Loucy (cell line): ENCODE measurements around the gene TMC5.

Source experiments
- H2AFZ ChIP-seq: fragments of 200-600 bp; sonication (generic); 2 replicates; pipeline ENCODE4 v1.6.0; 2016; ENCODE audit warnings: antibody characterized with exemption, mild to moderate bottlenecking, low read length, moderate library complexity
- H3F3A ChIP-seq: fragments of 200-600 bp; 2 replicates; pipeline ENCODE4 v1.6.0; 2016; ENCODE audit warnings: antibody characterized with exemption, low read depth, mild to moderate bottlenecking
- H3K27me3 ChIP-seq: fragments of 200-600 bp; sonication (generic); 2 replicates; pipeline ENCODE4 v1.6.1; 2014; ENCODE audit warnings: low read length, mild to moderate bottlenecking; ENCODE audit not compliant: insufficient read depth, poor library complexity, severe bottlenecking
- H3K36me3 ChIP-seq: fragments of 200-600 bp; sonication (generic); 2 replicates; pipeline ENCODE4 v1.6.1; 2016; ENCODE audit warnings: low read length; ENCODE audit not compliant: insufficient read depth
- H3K4me1 ChIP-seq: fragments of 200-600 bp; sonication (generic); 2 replicates; pipeline ENCODE4 v1.5.1; 2014; ENCODE audit warnings: low read length, mild to moderate bottlenecking; ENCODE audit not compliant: insufficient read depth, poor library complexity, severe bottlenecking
- H3K4me2 ChIP-seq: fragments of 200-600 bp; sonication (generic); 2 replicates; pipeline ENCODE4 v1.6.0; 2014; ENCODE audit warnings: antibody characterized with exemption, low read length, low read depth, mild to moderate bottlenecking; ENCODE audit not compliant: poor library complexity, severe bottlenecking
- H3K4me3 ChIP-seq: fragments of 200-600 bp; sonication (generic); 2 replicates; pipeline ENCODE4 v1.5.1; 2014; ENCODE audit warnings: low read length, mild to moderate bottlenecking, mixed read lengths; ENCODE audit not compliant: poor library complexity, severe bottlenecking
- H3K79me2 ChIP-seq: fragments of 200-600 bp; sonication (generic); 2 replicates; pipeline ENCODE4 v1.6.1; 2014; ENCODE audit warnings: low read length; ENCODE audit not compliant: insufficient read depth
- H3K9ac ChIP-seq: fragments of 200-600 bp; sonication (generic); 2 replicates; pipeline ENCODE4 v1.6.0; 2014; ENCODE audit warnings: mild to moderate bottlenecking, low read depth, low read length, moderate library complexity; ENCODE audit not compliant: poor library complexity, severe bottlenecking
- H3K9me2 ChIP-seq: fragments of 200-600 bp; sonication (generic); replicated peaks from 2 replicates; pipeline ENCODE4 v1.6.1; 2016; ENCODE audit warnings: low read depth, low read length, mixed read lengths
- H3K9me3 ChIP-seq: fragments of 200-600 bp; sonication (generic); 2 replicates; pipeline ENCODE4 v1.6.1; 2014; ENCODE audit warnings: mild to moderate bottlenecking, antibody characterized with exemption, low read length, low read depth; ENCODE audit not compliant: insufficient read depth
- H4K20me1 ChIP-seq: fragments of 200-600 bp; sonication (generic); 2 replicates; pipeline ENCODE4 v1.6.0; 2014; ENCODE audit warnings: antibody characterized with exemption, low read length, mild to moderate bottlenecking; ENCODE audit not compliant: insufficient read depth, poor library complexity, severe bottlenecking
- EZH2phosphoT487 ChIP-seq: fragments of 200-600 bp; IDR thresholded peaks from 2 replicates; pipeline ENCODE4 v1.6.1; 2018; ENCODE audit warnings: antibody characterized with exemption, mild to moderate bottlenecking, moderate library complexity, borderline replicate concordance
- TF ChIP-seq, protein P1 (sequence below): fragments of 200-600 bp; sonication (generic); conservative IDR thresholded peaks from 2 replicates; pipeline ENCODE4 v1.5.1; 2014; ENCODE audit warnings: mild to moderate bottlenecking, antibody characterized with exemption, low read length

TMC5 gene

DNA sequence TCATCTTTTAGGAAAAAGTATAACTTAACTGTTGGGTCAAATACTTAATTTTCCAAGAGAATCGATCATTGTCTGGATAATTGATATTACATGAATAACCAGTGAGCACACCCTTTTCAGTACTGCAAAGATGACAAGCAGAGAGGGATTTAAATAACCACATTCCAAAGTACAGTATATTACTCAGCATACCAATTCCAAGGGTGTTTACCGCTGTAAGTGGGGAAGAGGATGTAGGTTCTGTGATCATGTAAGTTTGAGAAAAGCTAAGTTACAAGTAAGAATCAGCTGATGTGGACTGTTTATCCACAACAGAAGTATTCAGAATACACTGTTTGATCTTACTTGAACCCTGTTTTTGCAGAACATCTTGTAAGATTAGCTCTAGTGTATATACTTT lies 98.1 kb downstream of the TMC5 start:
- peak overlapping the region; percentile 16 for H3K4me3 ChIP-seq
- H4K20me1 ChIP-seq, result peaks cover 43% of the 10 kb centered on the region
- no peaks in the 10 kb centered on the region for H3F3A ChIP-seq
- H3K4me1 ChIP-seq, result peaks cover 58% of the 10 kb centered on the region
- TF ChIP-seq, protein P1, sequence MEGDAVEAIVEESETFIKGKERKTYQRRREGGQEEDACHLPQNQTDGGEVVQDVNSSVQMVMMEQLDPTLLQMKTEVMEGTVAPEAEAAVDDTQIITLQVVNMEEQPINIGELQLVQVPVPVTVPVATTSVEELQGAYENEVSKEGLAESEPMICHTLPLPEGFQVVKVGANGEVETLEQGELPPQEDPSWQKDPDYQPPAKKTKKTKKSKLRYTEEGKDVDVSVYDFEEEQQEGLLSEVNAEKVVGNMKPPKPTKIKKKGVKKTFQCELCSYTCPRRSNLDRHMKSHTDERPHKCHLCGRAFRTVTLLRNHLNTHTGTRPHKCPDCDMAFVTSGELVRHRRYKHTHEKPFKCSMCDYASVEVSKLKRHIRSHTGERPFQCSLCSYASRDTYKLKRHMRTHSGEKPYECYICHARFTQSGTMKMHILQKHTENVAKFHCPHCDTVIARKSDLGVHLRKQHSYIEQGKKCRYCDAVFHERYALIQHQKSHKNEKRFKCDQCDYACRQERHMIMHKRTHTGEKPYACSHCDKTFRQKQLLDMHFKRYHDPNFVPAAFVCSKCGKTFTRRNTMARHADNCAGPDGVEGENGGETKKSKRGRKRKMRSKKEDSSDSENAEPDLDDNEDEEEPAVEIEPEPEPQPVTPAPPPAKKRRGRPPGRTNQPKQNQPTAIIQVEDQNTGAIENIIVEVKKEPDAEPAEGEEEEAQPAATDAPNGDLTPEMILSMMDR, result no peak
- TF ChIP-seq EZH2phosphoT487, result no peak
- peaks cover 66% of the 10 kb centered on the region for H3K79me2 ChIP-seq
- no peaks in the 10 kb centered on the region for H3K27me3 ChIP-seq
- no peaks in the 10 kb centered on the region for H3K9me2 ChIP-seq
- no peaks in the 10 kb centered on the region for H3K9me3 ChIP-seq
- peaks cover 23% of the 10 kb centered on the region; the same call in 1 of the 2 replicates for H3K36me3 ChIP-seq
- H3K4me2 ChIP-seq, result peak overlapping the region; percentile 81
- H2AFZ ChIP-seq, result no peak overlapping the region
- H3K9ac ChIP-seq, result no peak overlapping the region

DNA sequence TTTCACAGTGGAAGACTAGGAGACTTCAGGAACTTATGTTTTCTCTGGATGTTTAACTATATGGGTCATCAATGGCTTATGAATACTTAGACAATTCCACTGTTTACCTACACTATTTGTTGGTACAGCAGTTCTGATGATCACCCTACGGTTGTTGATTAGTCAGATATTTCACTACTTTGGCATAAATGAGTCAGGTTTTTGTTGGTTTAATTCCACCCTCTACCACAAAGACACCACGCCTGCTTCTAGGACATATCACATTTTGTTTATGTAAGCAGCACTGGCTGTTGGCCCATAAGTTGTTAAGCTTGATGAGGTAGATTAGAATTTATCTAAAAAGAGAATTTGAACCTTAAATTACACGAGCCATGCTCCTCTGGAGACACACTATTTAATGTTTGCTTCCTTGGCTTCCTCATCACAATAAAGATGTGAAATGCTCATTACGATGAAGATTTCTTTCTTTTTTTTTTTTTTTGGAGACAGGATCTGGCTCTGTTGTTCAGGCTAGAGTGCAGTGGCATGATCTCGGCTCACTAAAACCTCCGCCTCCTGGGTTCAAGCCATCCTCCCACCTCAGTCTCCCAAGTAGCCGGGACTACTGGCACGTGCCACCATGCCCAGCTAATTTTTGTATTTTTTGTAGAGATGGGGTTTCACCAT lies 99.9 kb downstream of the TMC5 start:
- Histone ChIP-seq H3K4me2 (peak overlapping the region; percentile 81), H3K9me2 (no peaks in the 10 kb centered on the region), H4K20me1 (peaks cover 43% of the 10 kb centered on the region), H3K36me3 (peaks cover 12% of the 10 kb centered on the region; the same call in 1 of the 2 replicates), H2AFZ (no peak overlapping the region), H3K9me3 (no peaks in the 10 kb centered on the region), H3K4me3 (peak overlapping the region; percentile 45), H3K79me2 (peaks cover 73% of the 10 kb centered on the region), H3K27me3 (no peaks in the 10 kb centered on the region), H3F3A (no peaks in the 10 kb centered on the region), H3K9ac (peak overlapping the region; percentile 11), H3K4me1 (peaks cover 64% of the 10 kb centered on the region)
- no peak for TF ChIP-seq EZH2phosphoT487
- TF ChIP-seq, protein P1, result no peak

DNA sequence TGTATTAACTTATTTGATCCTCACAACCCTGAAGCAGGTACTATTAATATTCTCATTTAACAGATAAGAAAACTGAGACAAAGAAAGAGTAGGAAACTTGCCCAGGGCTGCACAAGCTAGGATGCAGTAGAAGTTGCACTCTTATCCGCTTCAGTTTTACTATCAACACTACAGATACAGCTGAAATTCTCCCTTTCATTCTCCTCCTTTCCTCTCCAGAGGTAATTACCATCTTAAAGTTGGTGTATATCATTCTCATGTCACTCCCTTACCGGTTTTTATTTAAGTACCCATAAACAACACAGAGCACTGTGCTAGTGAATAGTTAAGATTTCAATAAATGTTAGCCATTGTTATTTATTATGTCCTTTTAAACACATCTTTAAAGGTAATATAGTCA lies 100.7 kb downstream of the TMC5 start:
- H3K9ac ChIP-seq, result peak overlapping the region; percentile 26
- no peaks in the 10 kb centered on the region for H3K27me3 ChIP-seq
- peaks cover 64% of the 10 kb centered on the region for H3K4me1 ChIP-seq
- no peaks in the 10 kb centered on the region for H3K9me3 ChIP-seq
- H3K4me3 ChIP-seq, result peak overlapping the region; percentile 42
- peaks cover 66% of the 10 kb centered on the region for H3K79me2 ChIP-seq
- H3K9me2 ChIP-seq, result no peaks in the 10 kb centered on the region
- H2AFZ ChIP-seq, result no peak overlapping the region
- H3K36me3 ChIP-seq, result peaks cover 4% of the 10 kb centered on the region; the same call in 1 of the 2 replicates
- H3K4me2 ChIP-seq, result peak overlapping the region; percentile 81
- peaks cover 43% of the 10 kb centered on the region for H4K20me1 ChIP-seq
- H3F3A ChIP-seq, result no peaks in the 10 kb centered on the region
- TF ChIP-seq, protein P1, result no peak
- TF ChIP-seq EZH2phosphoT487, result no peak
